Activated T-helper 9 cell treated with anti-CD3 and anti-CD28 coated beads, Interleukin-2, amount 50 U/mL, for 16 hours (primary cell): ENCODE results near the gene KIAA0825.

Experiments used
- DNase-seq: peaks from one replicate; pipeline ENCODE4 v3.0.0-alpha.2; 2020; ENCODE audit warnings: low read depth

Gene KIAA0825

GRCh38 chr5:94240134-94240533 is 378.3 kb downstream of the KIAA0825 start:
- DNase-seq, result no peak

- no peak for DNase-seq
These were observed 379.1 kb downstream of the KIAA0825 start for GRCh38 chr5:94239266-94239665.

GRCh38 chr5:94234987-94235386 is 383.4 kb downstream of the KIAA0825 start:
- DNase-seq, result no peak

- no peak for DNase-seq
These were observed 389.6 kb downstream of the KIAA0825 start for GRCh38 chr5:94228791-94229190.

- DNase-seq, result no peak
These were observed 395.2 kb downstream of the KIAA0825 start for GRCh38 chr5:94223235-94223634.

GRCh38 chr5:94218374-94218773 is 400.0 kb downstream of the KIAA0825 start:
- DNase-seq, result no peak

- no peak for DNase-seq
These were observed 400.7 kb downstream of the KIAA0825 start for GRCh38 chr5:94217745-94218144.

- no peak for DNase-seq
These were observed 401.2 kb downstream of the KIAA0825 start for GRCh38 chr5:94217216-94217615.

- no peak for DNase-seq
These were observed 405.9 kb downstream of the KIAA0825 start for GRCh38 chr5:94212476-94212875.

- DNase-seq, result no peak
These were observed 408.5 kb downstream of the KIAA0825 start for GRCh38 chr5:94209774-94210355.

- DNase-seq, result no peak
These were observed 409.1 kb downstream of the KIAA0825 start for GRCh38 chr5:94209272-94209671.

- DNase-seq, result no peak
These were observed 418.8 kb downstream of the KIAA0825 start for GRCh38 chr5:94199566-94199965.

GRCh38 chr5:94197970-94198369 is 420.4 kb downstream of the KIAA0825 start:
- DNase-seq, result no peak

- no peak for DNase-seq
These were observed 421.5 kb downstream of the KIAA0825 start for GRCh38 chr5:94196953-94197352.

- no peak for DNase-seq
These were observed 425.6 kb downstream of the KIAA0825 start for GRCh38 chr5:94192658-94193391.

- no peak for DNase-seq
These were observed 426.8 kb downstream of the KIAA0825 start for GRCh38 chr5:94191604-94192003.

- no peak for DNase-seq
These were observed 429.7 kb downstream of the KIAA0825 start for GRCh38 chr5:94188725-94189124.

- no peak for DNase-seq
These were observed 433.5 kb downstream of the KIAA0825 start for GRCh38 chr5:94184870-94185269.

GRCh38 chr5:94181895-94182294 is 436.5 kb downstream of the KIAA0825 start:
- no peak for DNase-seq

- DNase-seq, result no peak
These were observed 437.6 kb downstream of the KIAA0825 start for GRCh38 chr5:94180761-94181160.

GRCh38 chr5:94175912-94176311 is 442.5 kb downstream of the KIAA0825 start:
- no peak for DNase-seq

GRCh38 chr5:94174748-94175411 is 443.5 kb downstream of the KIAA0825 start:
- DNase-seq, result no peak

GRCh38 chr5:94173100-94173499 is 445.3 kb downstream of the KIAA0825 start:
- DNase-seq, result no peak
